Endodermal cell (in vitro differentiated cells): ENCODE results near the gene RARG. TPM values are rescaled to one million over a fixed set of nuclear protein-coding genes. Genes with fewer than 3 reads are reported as not detected.

ENCODE experiments used
- DNase-seq: peaks from one replicate; pipeline ENCODE4 v3.0.0-alpha.2; 2017
- H3K27ac ChIP-seq: 2 replicates; pipeline ENCODE4 v1.5.1; 2013; ENCODE audit warnings: mild to moderate bottlenecking, low read depth, low read length, moderate library complexity
- H3K27me3 ChIP-seq: 2 replicates; pipeline ENCODE4 v1.6.1; 2013; ENCODE audit warnings: mild to moderate bottlenecking, low read length, moderate library complexity; ENCODE audit not compliant: insufficient read depth, control insufficient read depth, poor library complexity, severe bottlenecking
- H3K36me3 ChIP-seq: 2 replicates; pipeline ENCODE4 v1.7.0; 2013; ENCODE audit warnings: mild to moderate bottlenecking, low read length, moderate library complexity; ENCODE audit not compliant: control insufficient read depth, insufficient read depth
- H3K4me1 ChIP-seq: one replicate; pipeline ENCODE4 v1.7.0; 2013; ENCODE audit warnings: low read length; ENCODE audit not compliant: control insufficient read depth, insufficient read depth
- H3K4me3 ChIP-seq: 2 replicates; pipeline ENCODE4 v1.5.1; 2013; ENCODE audit warnings: mild to moderate bottlenecking, low read length, moderate library complexity
- H3K9ac ChIP-seq: 2 replicates; pipeline ENCODE4 v1.6.1; 2013; ENCODE audit warnings: mild to moderate bottlenecking, low read length, moderate library complexity; ENCODE audit not compliant: poor library complexity, severe bottlenecking; ENCODE audit errors: extremely low read depth
- H3K9me3 ChIP-seq: 2 replicates; pipeline ENCODE4 v1.6.1; 2013; ENCODE audit warnings: mild to moderate bottlenecking, low read length, moderate library complexity; ENCODE audit not compliant: control insufficient read depth
- H3K27ac Mint-ChIP-seq: 2 replicates; pipeline ENCODE4 v1.8.0; 2020; ENCODE audit warnings: mixed read lengths
- H3K27me3 Mint-ChIP-seq: 2 replicates; pipeline ENCODE4 v1.8.0; 2021; ENCODE audit warnings: mild to moderate bottlenecking, mixed read lengths; ENCODE audit not compliant: insufficient read depth
- H3K36me3 Mint-ChIP-seq: 2 replicates; pipeline ENCODE4 v1.8.0; 2020; ENCODE audit warnings: low read depth, mixed read lengths
- H3K4me1 Mint-ChIP-seq: 2 replicates; pipeline ENCODE4 v1.8.0; 2020; ENCODE audit warnings: mixed read lengths
- H3K4me3 Mint-ChIP-seq: 2 replicates; pipeline ENCODE4 v1.8.0; 2020; ENCODE audit warnings: mild to moderate bottlenecking, moderate library complexity, mixed read lengths
- H3K9me3 Mint-ChIP-seq: 2 replicates; pipeline ENCODE4 v1.8.0; 2020; ENCODE audit warnings: mild to moderate bottlenecking, mixed read lengths
- WGBS, 2 experiments: methylation state at CpG; one replicate each; pipeline versions ENCODE4 v1.1.5 to v1.1.7; 2013; ENCODE audit warnings: missing lambda C conversion rate in 2 of 2, mixed read lengths in 1 of 2; ENCODE audit not compliant: insufficient coverage in 1 of 2, insufficient read length in 1 of 2; 5-methylcytosine and 5-hydroxymethylcytosine counted together
- total RNA-seq, 2 donors: library from RNA; stranded (reverse); fragmentation: NEBNext Ultra II Directional in 1 of 2; extraction: Animal tissue kit (Norgen Biotek cat#: 25700) in 1 of 2; gene quantifications; 2 replicates in 1 of 2; 3 replicates in 1 of 2; pipeline ENCODE4 v1.2.1, GENCODE V29; 2021
- TF ChIP-seq, protein P1 (sequence below): fragments of 200-600 bp; sonication (generic); conservative IDR thresholded peaks from 2 replicates; pipeline ENCODE4 v1.5.0; 2021; ENCODE audit warnings: antibody characterized with exemption, mild to moderate bottlenecking

Gene RARG
- total RNA-seq, 2 donors from 2014 or later = 19.5 to 26.8 TPM

DNA sequence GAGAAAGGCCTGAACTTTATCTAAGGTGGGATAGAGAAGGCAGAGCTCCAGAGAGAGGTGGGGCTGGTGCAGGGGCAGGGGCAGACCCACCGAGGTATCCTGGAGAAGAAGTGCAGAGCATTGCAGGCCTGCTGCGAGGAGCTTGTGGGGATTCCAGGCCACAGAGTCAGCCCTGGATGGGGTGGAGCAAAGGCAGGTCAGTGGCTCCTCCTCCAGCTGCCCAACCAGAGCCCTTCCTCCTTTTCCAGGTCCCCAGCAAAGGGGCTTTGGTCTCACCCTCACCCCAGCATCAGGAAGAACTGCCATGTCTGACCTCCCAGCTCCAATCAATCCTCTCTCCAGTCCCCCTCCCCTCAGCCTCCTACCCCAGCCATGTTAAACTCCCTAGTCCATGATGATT, 71.3 kb downstream of the RARG start:
- Histone ChIP-seq H3K4me1 (no peaks in the 10 kb centered on the region), H3K27me3 (no peaks in the 10 kb centered on the region), H3K4me3 (no peak overlapping the region), H3K9ac (no peak overlapping the region), H3K36me3 (peaks cover under 1% of the 10 kb centered on the region), H3K27ac (no peak overlapping the region), H3K9me3 (no peaks in the 10 kb centered on the region)
- DNase-seq = no peak
- Mint-ChIP-seq H3K27ac (no peak overlapping the region), H3K36me3 (peaks cover 2% of the 10 kb centered on the region), H3K9me3 (no peaks in the 10 kb centered on the region), H3K4me1 (peaks cover 6% of the 10 kb centered on the region), H3K4me3 (no peak overlapping the region), H3K27me3 (peaks cover 38% of the 10 kb centered on the region)
- TF ChIP-seq, protein P1, sequence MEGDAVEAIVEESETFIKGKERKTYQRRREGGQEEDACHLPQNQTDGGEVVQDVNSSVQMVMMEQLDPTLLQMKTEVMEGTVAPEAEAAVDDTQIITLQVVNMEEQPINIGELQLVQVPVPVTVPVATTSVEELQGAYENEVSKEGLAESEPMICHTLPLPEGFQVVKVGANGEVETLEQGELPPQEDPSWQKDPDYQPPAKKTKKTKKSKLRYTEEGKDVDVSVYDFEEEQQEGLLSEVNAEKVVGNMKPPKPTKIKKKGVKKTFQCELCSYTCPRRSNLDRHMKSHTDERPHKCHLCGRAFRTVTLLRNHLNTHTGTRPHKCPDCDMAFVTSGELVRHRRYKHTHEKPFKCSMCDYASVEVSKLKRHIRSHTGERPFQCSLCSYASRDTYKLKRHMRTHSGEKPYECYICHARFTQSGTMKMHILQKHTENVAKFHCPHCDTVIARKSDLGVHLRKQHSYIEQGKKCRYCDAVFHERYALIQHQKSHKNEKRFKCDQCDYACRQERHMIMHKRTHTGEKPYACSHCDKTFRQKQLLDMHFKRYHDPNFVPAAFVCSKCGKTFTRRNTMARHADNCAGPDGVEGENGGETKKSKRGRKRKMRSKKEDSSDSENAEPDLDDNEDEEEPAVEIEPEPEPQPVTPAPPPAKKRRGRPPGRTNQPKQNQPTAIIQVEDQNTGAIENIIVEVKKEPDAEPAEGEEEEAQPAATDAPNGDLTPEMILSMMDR = no peak
- 80 to 92% methylated on average over 2 of the region's 2 CpGs for WGBS, 2 experiments

Other genes starting within 250 kb of the RARG start
- gene EIF4B, start 225.8 kb downstream of the RARG start, total RNA-seq = 100 to 1,000 TPM; 596 to 655 TPM
- 10 to 100 TPM; 10.2 to 12.6 TPM for gene TNS2, start 182.1 kb downstream of the RARG start, total RNA-seq
- gene SPRYD3, start 152.8 kb downstream of the RARG start, total RNA-seq = 10 to 100 TPM; 13.0 to 18.4 TPM
- gene IGFBP6, start 134.5 kb downstream of the RARG start, total RNA-seq = 10 to 100 TPM; 21.7 to 48.4 TPM
- gene SOAT2, start 128.7 kb downstream of the RARG start, total RNA-seq = under 1 TPM; 0.46 to 0.71 TPM
- 10 to 100 TPM; 54.0 to 54.6 TPM for gene ZNF740, start 51.5 kb downstream of the RARG start, total RNA-seq
- 10 to 100 TPM; 24.9 to 38.2 TPM for gene CSAD, start 51.3 kb downstream of the RARG start, total RNA-seq
- gene ITGB7, start 25.0 kb downstream of the RARG start, total RNA-seq = 1 to 10 TPM; 1.4 TPM
- gene ESPL1, start 36.1 kb upstream of the RARG start, total RNA-seq = 10 to 100 TPM; 33.3 to 50.7 TPM
- gene PFDN5, start 63.3 kb upstream of the RARG start, total RNA-seq = 100 to 1,000 TPM; 322 to 403 TPM
- gene MYG1, start 67.5 kb upstream of the RARG start, total RNA-seq = 10 to 100 TPM; 55.3 to 74.2 TPM
- 10 to 100 TPM; 69.4 to 82.4 TPM for gene AAAS, start 89.4 kb upstream of the RARG start, total RNA-seq
- gene SP7, start 104.1 kb upstream of the RARG start, total RNA-seq = not detected
- gene SP1, start 148.0 kb upstream of the RARG start, total RNA-seq = 10 to 100 TPM; 91.2 to 99.5 TPM
- gene AMHR2, start 191.6 kb upstream of the RARG start, total RNA-seq = 10 to 100 TPM; 17.1 to 23.6 TPM
- gene PRR13, start 209.5 kb upstream of the RARG start, total RNA-seq = 100 to 1,000 TPM; 184 to 209 TPM
- 1,000 to 10,000 TPM; 1,281 to 1,338 TPM for gene PCBP2, start 219.9 kb upstream of the RARG start, total RNA-seq